Activated T-helper 1 cell treated with anti-CD3 and anti-CD28 coated beads, Interleukin-12 subunit alpha, Interleukin-12 subunit beta, Interleukin-2, Interleukin-4 antibody, amounts not matched to agents 30 ng/mL and 10 ng/mL and 1 ng/mL, durations not matched to agents 14 hours and 24 hours and 36 hours (primary cell): ENCODE results near the gene IGF1R. TPM values are rescaled to one million over a fixed set of nuclear protein-coding genes. Genes with fewer than 3 reads are reported as not detected.
A peak's percentile ranks its signal among the peaks of the same experiment; 100 is the strongest.

ENCODE experiments used
- DNase-seq: peaks from one replicate; pipeline ENCODE4 v3.0.0; 2021; ENCODE audit warnings: low spot score
- H3K27ac Mint-ChIP-seq: one replicate; pipeline ENCODE4 v1.8.0; 2021; ENCODE audit warnings: mild to moderate bottlenecking, mixed read lengths
- H3K27me3 Mint-ChIP-seq: one replicate; pipeline ENCODE4 v1.8.0; 2022; ENCODE audit warnings: mild to moderate bottlenecking, moderate library complexity, mixed read lengths; ENCODE audit not compliant: insufficient read depth
- H3K36me3 Mint-ChIP-seq: one replicate; pipeline ENCODE4 v1.8.0; 2021; ENCODE audit warnings: low read depth, mixed read lengths
- H3K4me1 Mint-ChIP-seq: one replicate; pipeline ENCODE4 v1.8.0; 2021; ENCODE audit warnings: low read depth, mixed read lengths
- H3K4me3 Mint-ChIP-seq: one replicate; pipeline ENCODE4 v1.8.0; 2021; ENCODE audit warnings: mild to moderate bottlenecking, moderate library complexity, mixed read lengths
- H3K9me3 Mint-ChIP-seq: one replicate; pipeline ENCODE4 v1.8.0; 2021; ENCODE audit warnings: mixed read lengths
- intact Hi-C: fragments of 100-400 bp; cut with micrococcal nuclease; formaldehyde crosslinking; loops from one replicate; pipeline ENCODE4 v1.15.1; 2024
- total RNA-seq: library from RNA; stranded (reverse); gene quantifications from 2 replicates; pipeline ENCODE4 v1.2.3, GENCODE V29; 2022

IGF1R gene
- total RNA-seq, 1 donor from 2014 or later, result 38.7 TPM

DNA sequence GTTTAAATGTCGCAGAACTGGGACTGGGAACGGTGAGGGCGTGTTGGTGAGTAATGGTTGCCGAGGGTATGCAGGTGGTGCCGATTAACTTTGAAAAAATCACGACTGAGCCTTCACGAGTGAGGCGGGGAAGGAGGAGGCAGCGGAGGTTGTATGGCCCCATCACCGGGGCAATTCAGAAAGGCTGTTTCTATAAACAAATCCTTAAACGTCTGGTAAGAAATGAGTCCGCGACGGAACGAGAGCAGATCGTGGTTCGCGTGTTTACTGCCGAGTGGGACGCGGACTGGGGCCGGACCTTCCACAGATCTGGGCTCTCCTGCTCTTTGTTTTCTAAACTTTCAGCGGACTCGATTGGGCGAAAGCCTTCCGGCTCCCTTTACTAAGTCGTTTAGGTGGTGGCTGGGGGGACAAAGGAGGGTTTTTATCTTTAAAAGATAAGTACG, 2.7 kb downstream of the IGF1R start:
- H3K4me3 Mint-ChIP-seq, result peak overlapping the region; percentile 91
- intact Hi-C loops, result loop anchor here (1.0 to 5.0 kb wide), 5 partner anchors 18 to 366 kb away; no protein-coding TSS in a partner anchor
- peak overlapping the region; percentile 81 for H3K27ac Mint-ChIP-seq
- peaks cover 2% of the 10 kb centered on the region for H3K36me3 Mint-ChIP-seq
- no peak for DNase-seq
- H3K9me3 Mint-ChIP-seq, result no peaks in the 10 kb centered on the region
- peaks cover 40% of the 10 kb centered on the region for H3K4me1 Mint-ChIP-seq
- H3K27me3 Mint-ChIP-seq, result peaks cover 40% of the 10 kb centered on the region

DNA sequence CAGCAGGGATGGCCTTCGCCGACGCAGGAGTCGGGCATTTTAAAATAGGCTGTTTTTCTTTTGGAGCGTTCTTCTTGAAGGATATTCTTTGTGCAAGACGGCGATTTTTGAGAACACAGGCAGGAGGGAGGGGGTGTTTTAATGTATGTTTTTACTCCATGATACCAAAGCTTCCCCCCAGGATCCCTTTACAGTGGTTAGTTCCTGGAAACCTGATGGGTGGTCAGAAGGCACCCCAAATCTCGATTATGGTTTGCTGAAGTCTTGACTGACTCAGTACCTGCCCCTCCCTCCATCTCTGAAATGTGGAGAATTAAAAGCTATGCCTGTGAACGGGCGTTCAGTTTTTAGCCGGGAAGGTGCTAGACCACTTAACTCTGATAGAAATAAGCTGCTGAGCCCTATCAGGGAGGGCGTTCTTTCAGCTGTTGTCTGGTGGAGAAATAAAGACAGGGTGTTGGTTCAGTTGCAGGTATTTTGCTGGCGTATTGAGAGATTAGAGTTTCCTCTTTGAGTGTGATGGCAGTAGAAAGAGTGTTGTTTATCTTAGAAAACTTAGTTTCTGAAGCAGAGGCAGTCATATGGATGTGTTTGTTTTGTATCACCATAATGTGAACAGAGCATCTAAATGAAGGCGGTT, 3.4 kb downstream of the IGF1R start:
- Mint-ChIP-seq H3K27me3 (peaks cover 39% of the 10 kb centered on the region), H3K4me1 (peaks cover 37% of the 10 kb centered on the region), H3K27ac (peak overlapping the region; percentile 81), H3K9me3 (no peaks in the 10 kb centered on the region), H3K4me3 (peak overlapping the region; percentile 91), H3K36me3 (peaks cover 2% of the 10 kb centered on the region)
- no peak for DNase-seq
- intact Hi-C loops, result loop anchor here (1.0 to 5.0 kb wide), 5 partner anchors 18 to 365 kb away; no protein-coding TSS in a partner anchor

GRCh38 chr15:98653686-98654085, 5.3 kb downstream of the IGF1R start:
- Mint-ChIP-seq H3K27ac (no peak overlapping the region), H3K36me3 (peaks cover 2% of the 10 kb centered on the region), H3K9me3 (no peaks in the 10 kb centered on the region), H3K27me3 (peaks cover 43% of the 10 kb centered on the region), H3K4me3 (no peak overlapping the region), H3K4me1 (peaks cover 34% of the 10 kb centered on the region)
- intact Hi-C loops, result loop anchor here (5.0 kb wide), 1 partner anchor 44 kb away; no protein-coding TSS in a partner anchor
- no peak for DNase-seq

DNA sequence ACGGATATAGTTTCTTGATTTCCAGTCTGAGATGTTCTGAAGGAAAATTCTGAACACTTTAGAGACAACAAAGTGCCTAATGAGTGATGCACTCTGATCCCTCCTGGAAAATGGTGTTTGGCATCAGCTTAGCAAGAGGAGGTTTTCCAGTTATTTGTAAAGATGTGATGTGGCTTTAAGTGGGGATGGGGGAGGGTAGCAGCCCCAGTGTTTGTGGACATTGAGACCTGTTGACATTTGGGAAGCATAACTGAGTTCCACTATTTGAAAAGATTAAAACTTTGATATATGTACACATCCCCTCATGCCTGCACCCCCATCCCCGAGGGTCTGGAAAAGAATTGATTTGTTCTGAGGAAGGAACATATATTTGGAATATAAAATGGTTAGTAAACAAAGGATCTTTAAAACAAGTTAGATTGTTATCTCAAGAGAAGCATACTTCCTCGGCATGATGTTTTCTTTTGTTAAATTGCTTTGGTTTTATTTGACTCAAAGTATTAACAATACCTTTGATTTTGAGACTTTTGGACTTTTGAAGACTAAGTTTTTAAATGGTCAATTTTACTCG, 6.5 kb downstream of the IGF1R start:
- no peak overlapping the region for H3K27ac Mint-ChIP-seq
- DNase-seq, result no peak
- peaks cover 2% of the 10 kb centered on the region for H3K36me3 Mint-ChIP-seq
- H3K9me3 Mint-ChIP-seq, result no peaks in the 10 kb centered on the region
- H3K4me1 Mint-ChIP-seq, result peaks cover 38% of the 10 kb centered on the region
- no peak overlapping the region for H3K4me3 Mint-ChIP-seq
- intact Hi-C loops, result loop anchor here (5.0 kb wide), 1 partner anchor 42 kb away; no protein-coding TSS in a partner anchor
- H3K27me3 Mint-ChIP-seq, result peaks cover 43% of the 10 kb centered on the region

- Mint-ChIP-seq H3K27ac (no peak overlapping the region), H3K36me3 (peaks cover 2% of the 10 kb centered on the region), H3K9me3 (no peaks in the 10 kb centered on the region), H3K4me3 (no peak overlapping the region), H3K4me1 (peaks cover 33% of the 10 kb centered on the region), H3K27me3 (peaks cover 40% of the 10 kb centered on the region)
- no peak for DNase-seq
- intact Hi-C loops, result no loop called here
These were observed 7.4 kb downstream of the IGF1R start for GRCh38 chr15:98655732-98656131.

- H3K27me3 Mint-ChIP-seq, result peaks cover 20% of the 10 kb centered on the region
- H3K4me1 Mint-ChIP-seq, result peaks cover 13% of the 10 kb centered on the region
- no peak for DNase-seq
- intact Hi-C loops, result no loop called here
- no peaks in the 10 kb centered on the region for H3K9me3 Mint-ChIP-seq
- H3K36me3 Mint-ChIP-seq, result no peaks in the 10 kb centered on the region
- no peak overlapping the region for H3K4me3 Mint-ChIP-seq
- no peak overlapping the region for H3K27ac Mint-ChIP-seq
These were observed 9.4 kb downstream of the IGF1R start for GRCh38 chr15:98657721-98658120.

- Mint-ChIP-seq H3K9me3 (no peaks in the 10 kb centered on the region), H3K27me3 (peaks cover 13% of the 10 kb centered on the region)
- peak; percentile 9 for DNase-seq
These were observed 10.7 kb downstream of the IGF1R start for GRCh38 chr15:98658831-98659699.

DNA sequence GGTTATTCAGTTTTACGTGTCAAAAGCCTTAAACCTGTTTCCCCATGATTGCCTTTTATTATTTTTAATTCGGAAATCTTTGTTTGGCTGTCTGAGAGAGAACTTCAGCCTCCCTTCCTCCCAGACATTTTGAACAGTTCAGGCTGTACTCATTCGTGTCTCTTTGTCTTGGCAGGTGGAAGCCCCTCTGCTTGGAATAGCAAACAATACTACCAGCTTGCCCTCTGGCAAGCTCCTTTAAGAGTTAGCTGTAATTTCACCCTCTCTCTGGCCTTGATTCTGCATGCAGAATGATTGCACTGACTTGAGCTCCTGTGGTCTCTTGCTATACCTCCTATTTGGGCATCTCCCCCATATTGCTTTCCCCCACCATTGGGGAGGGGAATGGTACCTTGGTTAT, 11.7 kb downstream of the IGF1R start:
- no peaks in the 10 kb centered on the region for H3K9me3 Mint-ChIP-seq
- H3K4me3 Mint-ChIP-seq, result no peak overlapping the region
- no peak for DNase-seq
- H3K27me3 Mint-ChIP-seq, result peaks cover 10% of the 10 kb centered on the region
- intact Hi-C loops, result no loop called here
- H3K36me3 Mint-ChIP-seq, result no peaks in the 10 kb centered on the region
- peaks cover 5% of the 10 kb centered on the region for H3K4me1 Mint-ChIP-seq
- H3K27ac Mint-ChIP-seq, result no peak overlapping the region

More at GRCh38 chr15:98658831-98659699, 10.7 kb downstream of the IGF1R start:
- Mint-ChIP-seq H3K36me3 (no peaks in the 10 kb centered on the region), H3K4me3 (no peak overlapping the region), H3K4me1 (peaks cover 5% of the 10 kb centered on the region), H3K27ac (no peak overlapping the region)
- intact Hi-C loops, result loop anchor here (1.0 kb wide), 1 partner anchor 140 kb away; no protein-coding TSS in a partner anchor

GRCh38 chr15:98663045-98663444, 14.7 kb downstream of the IGF1R start:
- H3K4me1 Mint-ChIP-seq, result peaks cover 18% of the 10 kb centered on the region
- H3K4me3 Mint-ChIP-seq, result no peak overlapping the region
- no peak for DNase-seq

DNA sequence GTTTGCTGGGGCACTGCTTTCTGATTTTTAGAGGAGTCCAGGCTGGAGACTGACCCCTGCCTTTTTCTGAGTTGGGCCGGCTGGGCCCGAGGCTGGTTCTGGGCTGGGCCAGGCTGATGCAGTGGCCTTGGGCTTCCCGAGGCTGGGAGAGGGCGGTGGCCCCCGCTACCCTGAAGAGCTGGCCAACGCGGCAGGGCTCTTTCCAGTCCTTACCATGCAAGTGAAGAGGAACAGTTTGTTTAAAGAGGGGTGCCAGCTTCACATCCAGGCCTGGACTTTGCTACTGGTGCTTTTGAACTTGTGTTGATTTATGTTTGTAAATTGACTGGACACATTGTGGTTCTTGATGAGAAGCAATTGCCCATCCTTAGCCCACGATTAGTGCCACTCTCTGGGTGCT, 15.3 kb downstream of the IGF1R start:
- Mint-ChIP-seq H3K4me1 (peaks cover 21% of the 10 kb centered on the region), H3K9me3 (no peaks in the 10 kb centered on the region), H3K27me3 (no peaks in the 10 kb centered on the region), H3K27ac (no peak overlapping the region), H3K4me3 (no peak overlapping the region), H3K36me3 (no peaks in the 10 kb centered on the region)
- no peak for DNase-seq
- intact Hi-C loops, result no loop called here

More at GRCh38 chr15:98663045-98663444, 14.7 kb downstream of the IGF1R start:
- no peaks in the 10 kb centered on the region for H3K36me3 Mint-ChIP-seq
- no peaks in the 10 kb centered on the region for H3K27me3 Mint-ChIP-seq
- intact Hi-C loops, result no loop called here
- no peaks in the 10 kb centered on the region for H3K9me3 Mint-ChIP-seq
- H3K27ac Mint-ChIP-seq, result no peak overlapping the region

DNA sequence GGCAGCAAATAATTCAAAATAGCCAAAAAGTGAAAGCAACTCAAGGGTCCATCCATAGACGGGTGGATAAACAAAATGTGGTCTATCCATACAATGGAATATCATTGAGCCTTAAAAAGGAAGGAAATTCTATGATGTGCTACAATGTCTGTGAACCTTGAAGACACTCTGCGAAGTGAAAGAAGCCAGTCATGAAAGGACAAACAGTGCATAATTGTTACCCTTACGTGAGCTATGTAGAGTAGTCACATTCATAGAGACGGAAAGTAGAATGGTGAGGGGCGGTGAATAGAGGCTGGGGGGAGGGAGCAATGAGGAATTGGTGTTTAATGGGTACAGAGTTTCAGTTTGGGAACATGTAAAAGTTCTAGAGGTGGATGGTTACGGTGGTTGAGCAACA, 18.1 kb downstream of the IGF1R start:
- Mint-ChIP-seq H3K9me3 (no peaks in the 10 kb centered on the region), H3K4me3 (no peak overlapping the region), H3K4me1 (peaks cover 45% of the 10 kb centered on the region), H3K27me3 (no peaks in the 10 kb centered on the region), H3K36me3 (no peaks in the 10 kb centered on the region), H3K27ac (peak overlapping the region; percentile 1)
- DNase-seq, result no peak
- intact Hi-C loops, result no loop called here

GRCh38 chr15:98666841-98667240, 18.5 kb downstream of the IGF1R start:
- intact Hi-C loops, result no loop called here
- H3K27ac Mint-ChIP-seq, result peak overlapping the region; percentile 1
- no peak overlapping the region for H3K4me3 Mint-ChIP-seq
- H3K36me3 Mint-ChIP-seq, result no peaks in the 10 kb centered on the region
- peaks cover 49% of the 10 kb centered on the region for H3K4me1 Mint-ChIP-seq
- H3K9me3 Mint-ChIP-seq, result no peaks in the 10 kb centered on the region
- no peaks in the 10 kb centered on the region for H3K27me3 Mint-ChIP-seq
- no peak for DNase-seq
